HG02623 (cell line): ENCODE data around the gene ASPA.
"Not testable (repeated sequence)": the region's sequence is repeated elsewhere in the genome, so short reads cannot be mapped to it uniquely, and the experiment has no call there.

Experiments used
- ATAC-seq: cut with Tn5 transposase; IDR thresholded peaks from one replicate; pipeline ENCODE4 v1.9.1; 2021; ENCODE audit warnings: moderate library complexity; ENCODE audit not compliant: unreplicated experiment

The ASPA gene

GRCh38 chr17:3475812-3476610 is at the start of gene ASPA:
ASPA (plus strand) TSS chr17:3475997; CDS start chr17:3476160, 163 bp downstream.
- ATAC-seq: no peak

DNA sequence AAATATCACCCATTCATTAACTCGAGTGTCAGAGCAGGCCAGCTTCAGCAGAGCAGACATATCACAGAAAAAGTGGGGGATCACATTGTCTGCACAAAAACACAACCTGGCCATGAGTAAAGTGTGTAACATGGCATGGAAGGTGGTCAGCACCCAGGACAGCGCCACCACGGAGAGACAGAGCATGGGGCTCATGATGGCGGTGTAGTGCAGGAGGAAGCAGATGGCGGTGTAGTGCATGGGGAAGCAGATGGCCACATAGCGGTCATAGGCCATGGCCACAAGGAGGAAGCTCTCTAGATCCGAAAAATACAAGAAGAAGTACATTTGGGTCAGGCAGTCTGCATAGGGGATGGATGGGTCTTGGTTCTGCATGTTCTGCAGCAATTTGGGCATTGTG is 42.6 kb upstream of the ASPA start:
- ATAC-seq: not testable (repeated sequence)

- no peak for ATAC-seq
Measured at GRCh38 chr17:3433741-3434140, 42.1 kb upstream of the ASPA start, which contains the start of gene OR1E2. OR1E2 (minus strand) TSS chr17:3433841; CDS start chr17:3433841, 0 bp downstream.

GRCh38 chr17:3438368-3438767 is 37.4 kb upstream of the ASPA start:
- no peak for ATAC-seq

DNA sequence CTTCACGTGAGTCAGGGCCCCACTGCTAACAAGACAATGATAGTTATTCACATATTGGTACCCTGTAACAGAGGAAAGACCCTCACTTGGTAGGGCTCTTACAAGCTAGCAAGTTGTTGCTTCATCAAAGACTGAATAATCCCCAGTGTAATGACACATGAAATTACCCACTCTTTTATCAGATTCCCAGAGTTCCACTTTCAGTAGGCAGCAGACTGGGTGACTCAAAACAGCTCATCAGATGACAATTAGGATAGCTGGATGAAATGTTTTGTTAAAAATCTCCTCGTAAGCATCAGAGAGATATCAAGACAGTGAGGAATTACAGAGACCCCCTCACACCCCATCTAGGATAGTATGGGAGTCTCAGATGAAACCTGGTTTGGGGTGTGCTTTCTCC is 35.3 kb upstream of the ASPA start:
- ATAC-seq: no peak

- no peak for ATAC-seq
Measured at GRCh38 chr17:3447625-3448024, 28.2 kb upstream of the ASPA start.

DNA sequence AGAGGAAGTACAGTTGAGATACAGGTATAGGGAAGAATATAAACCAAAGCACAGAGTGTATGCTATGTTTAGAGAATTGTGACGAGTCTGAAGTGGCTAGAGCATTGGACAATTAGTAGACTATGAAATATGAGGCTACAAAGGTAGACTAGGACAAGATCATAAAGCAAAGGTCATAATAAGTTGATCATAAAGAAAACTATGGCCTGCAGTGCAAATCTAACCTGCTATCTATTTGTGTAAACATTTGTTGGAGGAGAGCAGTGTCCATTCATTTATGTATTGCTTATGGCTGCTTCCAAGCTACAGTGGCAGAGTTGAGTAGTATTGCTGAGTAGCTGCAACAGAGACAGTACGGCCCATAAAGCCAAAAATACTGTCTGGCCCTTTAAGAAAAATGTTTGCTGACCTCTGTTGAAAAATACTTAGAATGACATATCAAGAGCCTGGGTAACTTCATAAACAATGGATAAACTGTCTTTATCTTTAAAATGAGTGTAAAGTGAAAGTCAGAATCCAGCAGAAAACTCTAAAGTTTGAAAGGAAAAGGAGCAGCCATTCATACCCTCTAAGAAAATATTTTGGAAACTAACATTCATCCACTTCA is 27.6 kb upstream of the ASPA start:
- ATAC-seq: no peak

DNA sequence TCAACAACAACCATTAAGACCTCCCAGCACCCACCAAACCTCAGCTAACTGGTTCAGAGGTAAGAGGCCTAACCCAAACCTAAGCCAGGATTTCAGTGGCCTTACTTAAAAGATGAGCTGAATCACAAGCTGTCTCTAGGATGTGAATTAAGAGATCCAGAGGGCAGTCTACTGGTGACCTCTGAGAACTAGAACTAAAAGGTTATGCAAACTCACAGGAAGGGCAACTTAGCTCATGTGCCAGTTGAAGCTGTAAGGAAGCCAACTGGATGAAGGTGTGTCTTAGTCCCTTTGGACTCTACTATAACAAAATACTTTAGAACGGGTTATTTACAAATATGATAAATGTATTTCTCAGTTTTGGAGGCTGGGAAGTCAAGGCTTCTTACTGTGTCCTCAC is 9.4 kb upstream of the ASPA start:
- ATAC-seq: not testable (repeated sequence)

- ATAC-seq: no peak
Measured at GRCh38 chr17:3469529-3469928, 6.3 kb upstream of the ASPA start.

- ATAC-seq: no peak
Measured at GRCh38 chr17:3471599-3471998, 4.2 kb upstream of the ASPA start, which contains the start of gene SPATA22. SPATA22 (minus strand) TSS chr17:3471819; CDS start chr17:3469325, 2,494 bp downstream.

GRCh38 chr17:3472137-3472536 is 3.7 kb upstream of the ASPA start:
- ATAC-seq: no peak

DNA sequence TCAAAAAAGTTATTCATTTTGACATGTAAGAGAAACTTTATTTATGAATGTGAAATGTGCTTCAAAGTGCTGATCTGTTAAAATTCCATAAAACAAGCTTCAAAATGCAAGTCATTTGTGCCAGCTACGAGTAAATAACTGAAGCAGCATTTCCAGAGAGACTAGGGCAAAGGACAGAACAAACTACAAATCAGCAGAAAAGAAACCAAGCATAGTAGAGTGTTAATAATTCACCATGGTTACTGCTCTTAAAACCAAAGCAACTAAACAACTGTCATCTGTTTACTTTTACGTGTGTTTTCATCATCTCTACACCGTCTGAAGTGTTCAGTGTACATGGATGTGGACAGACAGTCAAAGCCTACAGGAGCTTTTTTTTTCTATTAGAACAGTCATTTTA is 1.6 kb upstream of the ASPA start:
- ATAC-seq: no peak

DNA sequence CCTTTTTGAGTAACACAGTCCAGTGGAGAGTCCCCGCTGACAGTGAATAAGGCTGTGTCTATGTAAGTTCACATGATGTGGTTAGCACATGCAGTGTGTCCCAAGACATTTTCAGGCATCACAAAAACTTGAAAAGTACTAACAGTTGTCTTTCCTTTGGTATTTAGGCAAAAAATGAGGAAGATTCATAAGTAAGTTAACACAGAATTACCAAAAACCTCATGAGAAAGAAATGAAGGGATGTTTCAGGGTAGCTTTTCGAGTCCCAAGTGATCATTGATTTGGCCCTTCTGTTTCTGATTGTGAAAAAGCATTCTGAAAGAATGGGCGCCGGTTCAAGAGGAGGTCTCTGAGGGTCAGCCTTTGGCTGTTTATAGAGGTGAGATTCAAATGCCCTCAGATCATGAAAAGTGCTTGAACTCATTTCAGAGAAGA is 529 bp upstream of the ASPA start:
- ATAC-seq: no peak

GRCh38 chr17:3479988-3480387 is 4.2 kb downstream of the ASPA start:
- ATAC-seq: no peak

DNA sequence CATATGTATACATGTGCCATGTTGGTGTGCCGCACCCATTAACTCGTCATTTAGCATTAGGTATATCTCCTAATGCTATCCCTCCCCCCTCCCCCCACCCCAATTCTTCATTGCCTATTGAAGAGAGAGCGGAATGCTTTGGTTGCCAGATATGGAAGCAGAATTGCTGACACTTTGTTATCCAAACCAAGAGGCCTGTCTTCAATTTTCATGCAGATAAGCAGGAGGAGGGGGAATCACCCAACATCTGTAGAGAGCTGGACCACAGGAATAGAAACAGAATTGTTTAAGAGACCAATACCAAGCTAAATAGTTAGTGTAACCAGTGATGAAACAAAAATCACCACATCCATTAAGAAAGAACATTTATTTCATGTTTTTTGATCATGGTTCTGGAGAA is 7.1 kb downstream of the ASPA start:
- no peak for ATAC-seq

DNA sequence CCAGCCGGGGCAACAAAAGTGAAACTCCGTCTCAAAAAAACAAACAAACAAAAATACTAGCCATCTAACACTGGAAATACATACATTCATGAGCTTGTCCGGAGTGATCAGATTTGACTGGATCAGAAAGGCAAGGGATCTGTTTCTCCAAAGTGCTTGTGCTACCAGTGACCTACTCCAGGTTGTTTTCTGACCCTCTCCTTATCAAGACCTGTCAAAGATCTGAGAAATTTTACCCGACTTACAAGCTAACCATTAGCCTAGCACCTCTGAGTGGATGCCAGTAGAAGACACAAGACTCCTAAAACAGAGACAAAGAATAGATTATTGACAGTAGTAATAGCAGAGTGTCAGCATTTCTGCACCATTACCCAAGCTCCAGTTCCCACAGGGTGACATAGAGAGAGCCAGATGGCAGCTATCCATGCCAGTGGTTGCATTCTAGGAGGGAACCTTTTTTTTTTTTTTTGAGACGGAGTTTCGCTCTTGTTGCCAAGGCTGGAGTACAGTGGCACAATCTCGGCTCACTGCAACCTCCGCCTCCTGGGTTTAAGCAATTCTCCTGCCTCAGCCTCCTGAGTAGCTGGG is 9.8 kb downstream of the ASPA start:
- ATAC-seq: no peak

- no peak for ATAC-seq
Measured at GRCh38 chr17:3497101-3497500, 21.3 kb downstream of the ASPA start.

GRCh38 chr17:3501344-3501743 is 25.5 kb downstream of the ASPA start:
- ATAC-seq: no peak

GRCh38 chr17:3502466-3502865 is 26.7 kb downstream of the ASPA start:
- no peak for ATAC-seq

DNA sequence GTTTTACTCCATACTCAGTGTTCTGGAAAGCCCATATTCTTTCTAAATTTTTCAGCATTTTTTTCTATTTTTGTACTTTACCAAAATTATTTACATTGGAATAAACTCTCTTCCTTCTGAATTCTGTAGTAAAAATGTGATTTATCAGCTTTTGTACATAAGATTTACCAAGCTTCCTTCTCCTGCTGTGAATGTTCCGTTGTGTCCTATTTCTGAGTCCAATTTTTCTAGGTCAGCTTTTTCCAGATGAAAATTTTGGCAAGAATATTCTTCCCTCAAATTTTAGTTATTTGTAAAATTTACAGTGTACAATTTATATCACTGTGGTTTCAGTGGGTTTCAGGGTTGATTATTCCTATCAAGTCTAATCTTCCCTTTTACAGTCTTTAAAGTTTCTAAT is 27.5 kb downstream of the ASPA start:
- ATAC-seq: no peak

- no peak for ATAC-seq
Measured at GRCh38 chr17:3505008-3505407, 29.2 kb downstream of the ASPA start.

DNA sequence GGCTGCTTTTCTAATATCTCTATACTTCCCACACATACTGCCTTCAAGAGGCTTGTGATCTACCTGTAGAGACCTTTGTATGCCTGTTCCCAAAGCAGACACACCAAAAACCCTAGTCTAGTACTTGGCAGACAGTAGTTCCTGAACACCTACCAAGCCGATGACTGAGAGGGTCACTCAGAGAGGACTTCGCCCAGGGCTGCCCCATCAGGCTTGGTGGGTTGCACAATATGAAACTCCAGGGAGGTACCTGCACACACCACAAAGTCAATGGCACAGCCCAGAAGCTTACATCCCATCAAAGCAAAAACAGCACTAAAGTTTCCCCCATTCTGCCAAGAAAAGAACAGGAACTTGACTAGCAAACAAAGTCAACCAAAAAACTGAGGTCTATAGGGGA is 30.3 kb downstream of the ASPA start:
- no peak for ATAC-seq
